Myocyte (in vitro differentiated cells): ENCODE results near the gene PDCD1LG2. TPM values are rescaled to one million over a fixed set of nuclear protein-coding genes. Genes with fewer than 3 reads are reported as not detected.
A peak's percentile ranks its signal among the peaks of the same experiment; 100 is the strongest.
"Not testable (repeated sequence)": the region's sequence is repeated elsewhere in the genome, so short reads cannot be mapped to it uniquely, and the experiment has no call there.

ENCODE experiments used
- DNase-seq: peaks from one replicate; pipeline ENCODE4 v3.0.0-alpha.2; 2012; ENCODE audit warnings: low read depth
- total RNA-seq: library from RNA; depleted of rRNA; stranded (reverse); fragments of >200 nt; gene quantifications from 2 replicates; pipeline ENCODE4 v1.2.3, GENCODE V29; 2014

The PDCD1LG2 gene
- total RNA-seq, 1 donor from 2014 or later: 4.1 TPM

DNA sequence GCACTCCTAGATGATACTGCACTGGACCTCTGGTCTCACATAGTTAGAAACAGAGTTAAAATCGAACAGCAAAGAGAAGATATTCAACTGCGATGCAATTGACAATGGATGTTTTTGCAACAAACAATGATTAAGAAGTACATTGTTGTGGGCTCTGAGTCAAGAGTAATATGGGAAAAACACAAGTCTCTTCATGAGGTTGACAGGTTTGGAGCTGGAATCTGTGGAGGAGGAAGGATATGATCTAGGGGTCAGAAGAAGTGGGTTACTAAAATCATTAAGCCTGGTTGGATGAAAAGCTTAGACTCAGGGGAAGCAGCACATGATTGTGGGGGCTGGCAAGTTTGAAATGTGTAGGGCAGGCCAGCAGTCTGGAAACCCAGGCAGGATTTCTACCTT is 53.1 kb downstream of the PDCD1LG2 start:
- DNase-seq: no peak

- DNase-seq: no peak
Measured at GRCh38 chr9:5563886-5564285, 53.6 kb downstream of the PDCD1LG2 start.

DNA sequence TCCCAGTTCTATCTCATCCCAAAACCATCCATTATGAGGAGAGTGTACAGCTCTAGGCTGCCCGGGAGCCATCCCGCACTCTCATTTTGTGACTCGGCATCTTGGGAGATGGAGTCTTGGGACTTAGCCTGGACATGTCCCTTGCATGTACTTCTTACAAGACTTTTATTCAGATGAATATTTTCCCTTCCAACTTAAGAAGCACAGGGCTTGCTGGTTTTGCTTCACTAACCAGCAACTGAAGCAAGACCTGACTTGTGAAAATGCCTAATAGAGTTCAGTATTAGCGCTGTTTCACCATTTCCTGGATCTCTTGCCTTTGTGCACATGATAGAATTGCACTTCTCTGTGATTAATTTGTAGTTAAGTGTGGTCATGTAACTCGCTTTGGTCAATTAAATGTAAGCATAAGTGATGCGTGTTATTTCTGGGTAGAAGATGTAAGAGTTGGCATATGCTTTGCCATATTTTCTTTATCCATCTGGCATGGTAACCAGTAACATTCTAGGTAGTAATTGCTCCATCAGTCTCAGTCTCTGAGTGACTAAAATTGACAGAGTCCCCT is 55.8 kb downstream of the PDCD1LG2 start:
- no peak for DNase-seq

DNA sequence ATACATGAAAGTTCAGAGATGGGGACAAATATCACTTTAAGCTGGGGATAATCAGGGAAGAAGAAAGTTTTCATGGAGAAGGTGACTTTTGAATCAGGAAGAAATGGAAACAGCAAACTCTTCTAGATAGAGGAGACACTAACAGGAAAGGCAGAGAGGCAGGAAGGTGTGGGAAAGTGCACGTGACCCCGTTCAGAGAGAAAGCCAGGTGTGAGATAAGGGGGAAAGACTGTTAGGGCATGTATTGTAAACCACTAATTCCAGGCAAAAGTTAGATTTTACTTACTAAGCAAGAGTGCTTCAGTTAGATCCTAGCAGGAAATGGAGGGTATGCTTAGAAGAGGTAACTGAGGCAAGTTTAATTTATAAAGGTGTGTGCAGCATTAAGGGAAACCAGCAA is 58.5 kb downstream of the PDCD1LG2 start:
- no peak for DNase-seq

GRCh38 chr9:5569409-5569808 is 59.1 kb downstream of the PDCD1LG2 start:
- no peak for DNase-seq

GRCh38 chr9:5569891-5570290 is 59.6 kb downstream of the PDCD1LG2 start:
- DNase-seq: no peak

- DNase-seq: no peak
Measured at GRCh38 chr9:5571629-5572232, 61.4 kb downstream of the PDCD1LG2 start.

GRCh38 chr9:5574097-5574496 is 63.8 kb downstream of the PDCD1LG2 start:
- DNase-seq: no peak

DNA sequence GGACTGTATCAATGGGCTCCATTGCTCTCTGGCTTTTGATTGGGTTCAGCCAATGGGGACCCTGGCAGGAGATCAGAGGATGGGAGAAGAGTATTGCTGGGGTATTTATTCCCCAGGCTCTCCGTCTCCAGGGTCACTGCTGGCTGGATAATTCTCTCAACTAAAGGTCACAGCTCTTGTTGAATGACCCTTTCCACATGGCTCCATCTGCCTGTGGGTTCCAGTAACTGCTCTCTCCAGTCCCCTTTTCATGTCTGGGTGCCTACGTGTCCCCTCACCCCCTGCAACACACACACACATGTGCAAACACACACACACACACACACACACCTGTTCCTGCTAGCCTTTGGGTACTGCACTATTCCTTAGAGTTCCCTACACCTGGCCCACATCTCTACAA is 64.7 kb downstream of the PDCD1LG2 start:
- DNase-seq: no peak

DNA sequence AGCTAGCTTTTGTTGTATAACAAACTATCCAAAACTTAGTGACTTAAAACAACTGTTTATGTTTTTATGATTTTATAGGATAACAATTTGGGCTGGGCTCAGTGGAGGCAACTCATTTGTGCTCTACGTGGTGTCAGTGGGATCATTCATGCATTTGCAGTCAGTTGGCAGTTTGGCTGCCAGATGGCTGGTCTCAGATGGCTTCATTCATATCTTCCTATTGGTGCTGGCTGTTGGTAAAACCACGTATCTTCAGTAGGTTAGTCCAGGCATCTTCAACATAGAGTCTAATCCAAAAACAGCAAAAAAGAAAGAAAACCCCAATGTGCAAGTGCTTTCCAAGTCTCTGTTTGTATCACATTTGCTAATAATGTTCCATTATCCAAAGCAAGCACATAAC is 66.9 kb downstream of the PDCD1LG2 start:
- DNase-seq: no peak

GRCh38 chr9:5578018-5578697 is 67.8 kb downstream of the PDCD1LG2 start:
- no peak for DNase-seq

DNA sequence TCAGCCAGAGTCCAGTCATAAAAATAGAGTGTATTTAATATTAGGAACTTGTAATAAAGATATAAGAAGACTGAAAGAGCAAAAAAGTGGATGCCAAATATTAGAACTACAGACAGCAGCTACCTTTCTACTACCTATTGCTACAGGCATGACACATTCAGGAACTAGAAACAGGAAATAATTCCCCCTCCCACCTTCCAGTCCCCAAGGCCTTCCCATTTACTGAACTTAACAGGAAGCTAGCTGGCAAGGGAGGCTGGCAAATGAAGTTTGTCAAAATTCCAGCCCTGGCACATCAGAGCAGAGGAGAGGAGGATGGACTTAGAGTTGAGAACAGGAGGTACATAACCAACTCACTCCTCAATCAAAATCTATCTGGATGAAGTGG is 68.4 kb downstream of the PDCD1LG2 start:
- DNase-seq: no peak

GRCh38 chr9:5579881-5580280 is 69.5 kb downstream of the PDCD1LG2 start:
- DNase-seq: no peak

DNA sequence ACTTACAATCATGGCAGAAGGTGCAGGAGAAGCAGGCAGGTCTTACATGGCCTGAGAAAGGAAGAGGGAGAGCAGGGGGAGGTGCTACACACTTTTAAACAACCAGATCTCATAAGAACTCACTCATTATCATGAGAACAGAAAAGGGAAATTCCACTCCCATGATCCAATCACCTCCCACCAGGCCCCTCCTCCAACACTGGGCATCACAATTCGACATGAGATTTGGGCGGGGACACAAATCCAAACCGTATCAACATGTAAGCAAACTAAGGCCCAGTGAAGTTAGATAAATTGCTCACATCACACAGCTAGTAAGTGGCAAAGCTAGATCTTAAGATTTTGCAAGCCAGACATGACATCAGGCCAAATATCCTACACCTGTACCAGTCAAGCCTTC is 70.3 kb downstream of the PDCD1LG2 start:
- DNase-seq: no peak

DNA sequence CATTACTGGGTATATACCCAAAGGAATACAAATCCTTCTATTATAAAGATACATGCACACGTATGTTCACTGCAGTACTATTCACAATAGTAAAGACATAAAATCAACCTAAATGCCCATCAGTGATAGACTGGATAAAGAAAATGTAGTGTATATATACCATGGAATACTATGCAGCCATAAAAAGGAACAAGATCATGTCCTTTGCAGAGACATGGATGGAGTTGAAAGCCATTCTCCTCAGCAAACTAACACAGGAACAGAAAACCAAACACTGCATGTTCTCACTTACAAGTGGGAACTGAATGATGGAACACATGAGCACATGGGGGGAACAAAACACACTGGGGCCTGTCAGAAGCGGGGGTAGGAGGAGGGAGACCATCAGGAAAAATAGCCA is 71.4 kb downstream of the PDCD1LG2 start:
- DNase-seq: not testable (repeated sequence)

DNA sequence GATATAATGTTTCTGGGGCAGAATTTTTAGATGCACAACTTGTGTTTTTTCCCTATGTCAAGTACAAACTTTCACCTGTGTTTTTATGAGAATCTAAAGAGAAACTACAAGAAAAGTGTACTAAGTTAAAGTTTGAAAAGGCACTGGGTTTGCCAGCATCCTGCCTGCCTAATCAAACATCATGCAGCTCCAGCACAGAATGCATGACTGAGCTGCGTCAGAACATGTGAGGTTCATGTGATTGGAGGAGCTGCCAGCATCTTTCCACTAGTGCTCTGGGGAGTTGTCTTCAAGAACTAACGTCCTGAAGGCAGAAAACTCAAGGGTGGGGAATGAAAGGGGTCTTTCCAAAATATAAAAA is 72.5 kb downstream of the PDCD1LG2 start:
- peak; percentile 54 for DNase-seq

DNA sequence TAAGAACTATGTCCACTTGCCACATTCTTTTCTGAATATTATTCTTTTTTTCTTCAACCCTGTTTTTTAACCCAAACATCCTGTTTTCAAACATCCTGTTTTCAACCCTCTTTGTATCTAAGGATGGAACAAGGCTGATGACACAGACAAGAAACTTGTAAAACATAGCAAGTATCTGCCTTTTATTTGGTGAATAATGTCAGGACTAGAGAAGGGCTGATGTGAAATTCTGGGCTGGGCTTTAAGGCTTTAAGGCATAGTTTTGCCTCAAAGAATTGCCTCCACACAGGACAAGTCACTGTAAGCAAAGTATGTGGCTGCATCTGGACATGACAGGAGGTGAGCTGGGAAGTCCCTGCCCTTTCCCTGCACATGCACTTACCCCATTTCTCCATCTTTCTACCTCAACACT is 76.1 kb downstream of the PDCD1LG2 start:
- no peak for DNase-seq

GRCh38 chr9:5587024-5587423 is 76.7 kb downstream of the PDCD1LG2 start:
- DNase-seq: no peak

- no peak for DNase-seq
Measured at GRCh38 chr9:5592231-5592630, 81.9 kb downstream of the PDCD1LG2 start.

GRCh38 chr9:5592904-5593303 is 82.6 kb downstream of the PDCD1LG2 start:
- no peak for DNase-seq

GRCh38 chr9:5593904-5594303 is 83.6 kb downstream of the PDCD1LG2 start:
- DNase-seq: no peak

DNA sequence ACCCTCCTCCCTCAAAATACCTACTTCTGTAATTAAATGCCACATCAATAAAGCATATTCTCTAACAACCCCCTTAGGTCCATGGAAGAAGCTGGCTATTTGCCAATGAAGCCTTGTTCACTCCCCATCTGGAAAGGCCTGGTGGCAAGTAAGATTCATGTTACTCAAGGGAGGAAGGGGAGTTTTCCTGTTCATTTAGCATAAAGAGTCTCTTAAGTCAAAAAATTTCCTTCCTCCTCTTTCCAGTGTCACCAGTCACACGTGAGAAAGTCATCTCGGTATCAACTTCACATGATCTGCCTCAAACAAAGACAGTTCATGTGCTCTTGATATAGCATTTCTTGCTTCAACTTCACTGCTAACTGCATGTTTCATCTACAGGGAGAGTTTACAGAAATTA is 85.8 kb downstream of the PDCD1LG2 start:
- no peak for DNase-seq
